Measurements from ENCODE around the gene LCK. TPM values are rescaled to one million over a fixed set of nuclear protein-coding genes. Genes with fewer than 3 reads are reported as not detected.
"Not testable (repeated sequence)": the region's sequence is repeated elsewhere in the genome, so short reads cannot be mapped to it uniquely, and the experiment has no call there.

LCK gene
- polyA plus RNA-seq, 1 donor from 2014 or later, result 80.5 TPM

GRCh38 chr1:32249831-32250525, 1.1 kb upstream of the LCK start:
- Mint-ChIP-seq H3K27me3 (peaks cover 2% of the 10 kb centered on the region), H3K9me3 (no peaks in the 10 kb centered on the region), H3K4me1 (peaks cover 53 to 69% (median 64%) of the 10 kb centered on the region in 3 donors), H3K36me3 (no peaks in the 10 kb centered on the region), H3K4me3 (peak overlapping the region; percentile 68 to 90 (median 76)), H3K27ac (peak overlapping the region; percentile 96 to 99 (median 99))

GRCh38 chr1:32255072-32256071, 4.3 kb downstream of the LCK start:
- peaks cover 47 to 56% (median 52%) of the 10 kb centered on the region in 3 donors for H3K4me1 Mint-ChIP-seq
- H3K4me3 Mint-ChIP-seq, result peak overlapping the region; percentile 41 to 78 (median 62)
- no peaks in the 10 kb centered on the region for H3K36me3 Mint-ChIP-seq
- H3K9me3 Mint-ChIP-seq, result no peaks in the 10 kb centered on the region
- peaks cover 2% of the 10 kb centered on the region for H3K27me3 Mint-ChIP-seq
- H3K27ac Mint-ChIP-seq, result peak overlapping the region; percentile 90 to 96 (median 91)

DNA sequence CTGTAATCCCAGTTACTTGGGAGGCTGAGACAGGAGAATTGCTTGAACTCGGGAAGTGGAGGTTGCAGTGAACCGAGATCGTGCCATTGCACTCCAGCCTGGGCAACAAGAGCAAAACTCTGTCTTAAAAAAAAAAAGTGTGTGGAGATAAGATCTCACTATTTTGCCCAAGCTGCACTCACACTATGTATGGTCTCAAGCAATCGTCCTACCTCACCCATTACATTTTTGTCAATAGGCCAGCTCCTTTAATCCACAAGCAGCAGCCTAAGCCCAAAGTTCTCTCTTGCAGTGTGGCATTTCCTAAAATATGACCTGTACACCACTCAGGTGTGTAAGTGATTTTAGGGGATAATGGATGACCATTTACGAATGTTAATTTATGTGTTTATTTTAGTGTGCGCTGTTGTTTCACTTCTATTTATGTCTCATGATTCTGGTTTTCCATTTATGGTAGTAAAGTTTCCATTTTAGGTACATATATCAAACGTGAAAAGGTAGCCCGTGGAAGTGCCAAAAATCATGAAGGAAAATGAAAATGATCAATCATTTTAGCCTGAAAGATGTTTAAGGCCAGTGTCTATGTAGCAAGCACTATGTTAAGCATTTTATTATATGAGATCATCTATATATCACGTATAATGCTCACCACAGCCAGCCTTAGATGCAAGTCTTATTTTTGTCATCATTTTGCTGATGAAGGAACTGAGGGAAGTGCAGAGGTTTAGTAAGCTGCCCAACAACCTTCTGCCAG, 5.6 kb downstream of the LCK start:
- H3K36me3 Mint-ChIP-seq, result no peaks in the 10 kb centered on the region
- peaks cover 40 to 47% (median 42%) of the 10 kb centered on the region in 3 donors for H3K4me1 Mint-ChIP-seq

DNA sequence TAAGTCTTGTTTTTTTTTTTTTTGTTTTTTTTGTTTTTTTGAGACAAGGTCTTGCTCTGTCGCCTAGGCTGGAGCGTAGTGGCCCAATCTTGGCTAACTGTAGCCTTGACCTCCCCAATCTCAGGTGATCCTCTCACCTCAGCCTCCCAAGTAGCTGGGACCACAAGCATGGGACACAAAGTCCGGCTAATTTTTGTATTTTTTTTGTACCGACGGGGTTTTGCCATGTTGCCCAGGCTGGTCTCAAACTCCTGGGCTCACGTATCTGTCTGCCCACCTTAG, 6.1 kb downstream of the LCK start:
- Mint-ChIP-seq H3K9me3 (no peaks in the 10 kb centered on the region), H3K36me3 (no peaks in the 10 kb centered on the region), H3K4me1 (peaks cover 35 to 42% (median 37%) of the 10 kb centered on the region in 3 donors), H3K4me3 (no peak overlapping the region), H3K27me3 (no peaks in the 10 kb centered on the region), H3K27ac (peak overlapping the region in 1 of 3 donors; percentile 30)

More for the DNA sequence above, 5.6 kb downstream of the LCK start:
- H3K27me3 Mint-ChIP-seq, result peaks cover under 1% of the 10 kb centered on the region
- peak overlapping the region; percentile 24 to 86 (median 37) for H3K27ac Mint-ChIP-seq
- H3K9me3 Mint-ChIP-seq, result no peaks in the 10 kb centered on the region
- peak overlapping the region; percentile 39 to 90 (median 62) for H3K4me3 Mint-ChIP-seq

DNA sequence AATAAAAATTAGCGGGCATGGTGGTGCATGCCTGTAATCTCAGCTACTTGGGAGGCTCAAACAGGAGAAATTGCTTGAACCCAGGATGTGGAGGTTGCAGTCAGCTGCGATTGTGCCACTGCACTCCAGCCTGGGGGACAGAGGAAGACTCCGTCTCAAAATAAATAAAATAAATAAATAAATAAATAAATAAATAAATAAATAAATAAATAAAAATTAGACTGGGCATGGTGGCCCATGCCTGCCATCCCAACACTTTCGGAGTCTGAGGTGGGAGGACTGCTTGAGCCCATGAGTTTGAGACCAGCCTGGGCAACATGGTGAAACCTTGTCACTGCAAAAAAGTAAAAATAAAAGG, 12.2 kb downstream of the LCK start:
- H3K27me3 Mint-ChIP-seq, H3K4me3 Mint-ChIP-seq, H3K36me3 Mint-ChIP-seq, H3K9me3 Mint-ChIP-seq: not testable (repeated sequence)
- H3K27ac Mint-ChIP-seq, result peak overlapping the region in 1 of 3 donors; percentile 50
- H3K4me1 Mint-ChIP-seq, result peaks cover 22 to 27% (median 24%) of the 10 kb centered on the region in 3 donors

DNA sequence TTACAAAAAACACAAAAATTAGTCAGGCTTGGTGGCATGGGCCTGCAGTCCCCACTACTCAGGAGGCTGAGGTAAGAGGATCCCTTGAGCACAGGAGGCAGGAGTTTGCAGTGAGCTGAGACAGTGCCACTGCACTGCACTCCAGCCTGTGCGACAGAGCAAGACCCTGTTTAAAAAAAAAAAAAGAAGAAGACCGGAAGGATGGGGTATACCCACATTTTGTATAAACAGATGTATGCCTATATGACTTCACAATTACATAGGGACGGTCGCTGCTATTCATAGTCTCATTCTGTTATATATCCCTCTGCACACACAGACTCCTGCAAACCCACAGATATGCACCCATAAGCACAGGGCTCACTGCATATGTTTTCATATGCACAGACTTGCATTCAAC, 12.7 kb downstream of the LCK start:
- Mint-ChIP-seq H3K27me3 (peaks cover 2% of the 10 kb centered on the region), H3K4me3 (peak overlapping the region in 2 of 4 donors; percentile 80 to 82), H3K36me3 (no peaks in the 10 kb centered on the region), H3K27ac (peak overlapping the region; percentile 9 to 46 (median 21)), H3K9me3 (no peaks in the 10 kb centered on the region), H3K4me1 (peaks cover 22 to 27% (median 24%) of the 10 kb centered on the region in 3 donors)

- Mint-ChIP-seq H3K27me3 (peaks cover 2% of the 10 kb centered on the region), H3K27ac (no peak overlapping the region), H3K36me3 (no peaks in the 10 kb centered on the region), H3K4me1 (peaks cover 19 to 20% (median 19%) of the 10 kb centered on the region in 3 donors), H3K9me3 (no peaks in the 10 kb centered on the region), H3K4me3 (peak overlapping the region in 2 of 4 donors; percentile 67 to 75)
These were observed 14.8 kb downstream of the LCK start for GRCh38 chr1:32265846-32266245.

GRCh38 chr1:32266921-32267591, 16.0 kb downstream of the LCK start:
- no peaks in the 10 kb centered on the region for H3K9me3 Mint-ChIP-seq
- H3K4me1 Mint-ChIP-seq, result peaks cover 19 to 28% (median 22%) of the 10 kb centered on the region in 3 donors
- peak overlapping the region in 1 of 3 donors; percentile 69 for H3K27ac Mint-ChIP-seq
- no peaks in the 10 kb centered on the region for H3K36me3 Mint-ChIP-seq
- peaks cover 2% of the 10 kb centered on the region for H3K27me3 Mint-ChIP-seq
- peak overlapping the region in 3 of 4 donors; percentile 31 to 84 (median 50) for H3K4me3 Mint-ChIP-seq

GRCh38 chr1:32269744-32270143, 18.7 kb downstream of the LCK start:
- Mint-ChIP-seq H3K4me1 (peaks cover 18 to 30% (median 30%) of the 10 kb centered on the region in 3 donors), H3K36me3 (no peaks in the 10 kb centered on the region), H3K27me3 (peaks cover 4% of the 10 kb centered on the region), H3K9me3 (no peaks in the 10 kb centered on the region), H3K27ac (peak overlapping the region in 1 of 3 donors; percentile 31), H3K4me3 (no peak overlapping the region)

GRCh38 chr1:32272557-32273390, 21.7 kb downstream of the LCK start:
- peaks cover 10 to 20% (median 19%) of the 10 kb centered on the region in 3 donors for H3K4me1 Mint-ChIP-seq
- no peaks in the 10 kb centered on the region for H3K9me3 Mint-ChIP-seq
- peak overlapping the region; percentile 73 to 96 (median 92) for H3K27ac Mint-ChIP-seq
- peaks cover 4% of the 10 kb centered on the region for H3K36me3 Mint-ChIP-seq
- peak overlapping the region in 3 of 4 donors; percentile 21 to 90 (median 54) for H3K4me3 Mint-ChIP-seq
- H3K27me3 Mint-ChIP-seq, result peaks cover 4% of the 10 kb centered on the region

- Mint-ChIP-seq H3K9me3 (no peaks in the 10 kb centered on the region), H3K4me1 (peaks cover 10 to 20% (median 19%) of the 10 kb centered on the region in 3 donors), H3K27ac (peak overlapping the region; percentile 73 to 96 (median 92)), H3K27me3 (peaks cover 4% of the 10 kb centered on the region), H3K36me3 (peaks cover 4% of the 10 kb centered on the region), H3K4me3 (peak overlapping the region in 3 of 4 donors; percentile 21 to 90 (median 81))
These were observed 22.5 kb downstream of the LCK start for GRCh38 chr1:32273391-32274208.

DNA sequence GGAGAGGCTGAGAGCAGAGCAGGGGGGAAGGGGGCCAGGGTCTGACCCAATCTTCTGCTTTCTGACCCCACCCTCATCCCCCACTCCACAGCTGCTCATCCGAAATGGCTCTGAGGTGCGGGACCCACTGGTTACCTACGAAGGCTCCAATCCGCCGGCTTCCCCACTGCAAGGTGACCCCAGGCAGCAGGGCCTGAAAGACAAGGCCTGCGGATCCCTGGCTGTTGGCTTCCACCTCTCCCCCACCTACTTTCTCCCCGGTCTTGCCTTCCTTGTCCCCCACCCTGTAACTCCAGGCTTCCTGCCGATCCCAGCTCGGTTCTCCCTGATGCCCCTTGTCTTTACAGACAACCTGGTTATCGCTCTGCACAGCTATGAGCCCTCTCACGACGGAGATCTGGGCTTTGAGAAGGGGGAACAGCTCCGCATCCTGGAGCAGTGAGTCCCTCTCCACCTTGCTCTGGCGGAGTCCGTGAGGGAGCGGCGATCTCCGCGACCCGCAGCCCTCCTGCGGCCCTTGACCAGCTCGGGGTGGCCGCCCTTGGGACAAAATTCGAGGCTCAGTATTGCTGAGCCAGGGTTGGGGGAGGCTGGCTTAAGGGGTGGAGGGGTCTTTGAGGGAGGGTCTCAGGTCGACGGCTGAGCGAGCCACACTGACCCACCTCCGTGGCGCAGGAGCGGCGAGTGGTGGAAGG, 23.7 kb downstream of the LCK start:
- H3K9me3 Mint-ChIP-seq, result no peaks in the 10 kb centered on the region
- H3K27me3 Mint-ChIP-seq, result peaks cover 4% of the 10 kb centered on the region
- H3K36me3 Mint-ChIP-seq, result peaks cover 4% of the 10 kb centered on the region
- H3K27ac Mint-ChIP-seq, result no peak overlapping the region
- peaks cover 10 to 20% (median 19%) of the 10 kb centered on the region in 3 donors for H3K4me1 Mint-ChIP-seq
- H3K4me3 Mint-ChIP-seq, result peak overlapping the region in 2 of 4 donors; percentile 1 to 79
